Measurements from ENCODE around the gene FBN2.
"Not testable (repeated sequence)": the region's sequence is repeated elsewhere in the genome, so short reads cannot be mapped to it uniquely, and the experiment has no call there.

The FBN2 gene

GRCh38 chr5:128532776-128533175 lies 5.3 kb downstream of the FBN2 start:
- DNase-seq: no peak

GRCh38 chr5:128532127-128532526 lies 5.9 kb downstream of the FBN2 start:
- DNase-seq: no peak

- DNase-seq: no peak
These were observed 9.3 kb downstream of the FBN2 start for GRCh38 chr5:128528637-128529255.

GRCh38 chr5:128528126-128528525 lies 9.9 kb downstream of the FBN2 start:
- no peak for DNase-seq

GRCh38 chr5:128527077-128527476 lies 11.0 kb downstream of the FBN2 start:
- no peak for DNase-seq

- no peak for DNase-seq
These were observed 15.7 kb downstream of the FBN2 start for GRCh38 chr5:128522336-128522735.

GRCh38 chr5:128519827-128520226 lies 18.2 kb downstream of the FBN2 start:
- DNase-seq: no peak

- no peak for DNase-seq
These were observed 21.1 kb downstream of the FBN2 start for GRCh38 chr5:128516978-128517377.

GRCh38 chr5:128513806-128514205 lies 24.2 kb downstream of the FBN2 start:
- DNase-seq: no peak

- no peak for DNase-seq
These were observed 25.2 kb downstream of the FBN2 start for GRCh38 chr5:128512894-128513293.

GRCh38 chr5:128506643-128507042 lies 31.4 kb downstream of the FBN2 start:
- DNase-seq: no peak

- not testable (repeated sequence) for DNase-seq
These were observed 34.3 kb downstream of the FBN2 start for GRCh38 chr5:128503727-128504126.

- no peak for DNase-seq
These were observed 39.1 kb downstream of the FBN2 start for GRCh38 chr5:128498844-128499455.

GRCh38 chr5:128494516-128494915 lies 43.5 kb downstream of the FBN2 start:
- DNase-seq: no peak

GRCh38 chr5:128493657-128494329 lies 44.3 kb downstream of the FBN2 start:
- DNase-seq: no peak

- DNase-seq: no peak
These were observed 46.8 kb downstream of the FBN2 start for GRCh38 chr5:128491291-128491690.

GRCh38 chr5:128490761-128491160 lies 47.3 kb downstream of the FBN2 start:
- no peak for DNase-seq

GRCh38 chr5:128487041-128487440 lies 51.0 kb downstream of the FBN2 start:
- no peak for DNase-seq

GRCh38 chr5:128483738-128484137 lies 54.3 kb downstream of the FBN2 start:
- no peak for DNase-seq

- DNase-seq: no peak
These were observed 57.0 kb downstream of the FBN2 start for GRCh38 chr5:128480906-128481633.

- no peak for DNase-seq
These were observed 57.9 kb downstream of the FBN2 start for GRCh38 chr5:128480158-128480557.

- DNase-seq: no peak
These were observed 59.4 kb downstream of the FBN2 start for GRCh38 chr5:128478386-128479368.

Data from CD4-positive, alpha-beta T cell treated with Interleukin-4 for 4 hours (primary cell).